Endothelial cell of umbilical vein (primary cell): ENCODE data around the gene PPEF1. TPM values are rescaled to one million over a fixed set of nuclear protein-coding genes. Genes with fewer than 3 reads are reported as not detected.

Source experiments
- BruUV-seq: library from RNA; stranded (reverse); fragments of 400-500 nt; replicated peaks from 2 replicates; lab custom pipeline; 2021; lab: Mats Ljungman, UMichigan
- CTCF ChIA-PET: fragments of 300-600, 350-600 bp; sonication (Branson Sonifier 250); formaldehyde crosslinking; loops from one replicate; lab custom pipeline; 2021; ENCODE audit warnings: antibody characterized with exemption, inconsistent platforms; lab: Charles Lee
- POLR2A ChIA-PET: fragments of 300-600, 350-600 bp; sonication (Branson Sonifier 250); formaldehyde crosslinking; loops from one replicate; lab custom pipeline; 2021; ENCODE audit warnings: antibody characterized with exemption, inconsistent platforms; lab: Charles Lee
- DNase-seq: peaks from one replicate; pipeline ENCODE4 v3.0.0-alpha.2; 2011; ENCODE audit warnings: low read depth, low spot score
- FAIRE-seq: peaks from 2 replicates; lab custom pipeline; 2011; peaks lifted over from hg19 to GRCh38; lab: Jason Lieb, UNC
- H2AFZ ChIP-seq: 2 replicates; pipeline ENCODE4 v1.6.0; 2012; ENCODE audit warnings: low read depth, low read length, control low read depth, inconsistent platforms
- H3K27ac ChIP-seq: 2 replicates; pipeline ENCODE4 v1.5.1; 2011; ENCODE audit warnings: low read depth, mild to moderate bottlenecking, control low read depth, low read length, moderate library complexity; ENCODE audit not compliant: insufficient read depth
- H3K27me3 ChIP-seq, 2 experiments: 2 replicates each; pipeline versions ENCODE4 v1.6.0 to v1.6.1; 2011; ENCODE audit warnings: low read length in 2 of 2, mixed read lengths in 1 of 2; ENCODE audit not compliant: control insufficient read depth in 2 of 2, insufficient read depth in 2 of 2
- H3K36me3 ChIP-seq, 2 experiments: 2 replicates in 1 of 2; 3 replicates in 1 of 2; pipeline ENCODE4 v1.5.1; 2011; ENCODE audit warnings: low read length in 2 of 2, mild to moderate bottlenecking in 1 of 2, moderate library complexity in 1 of 2; ENCODE audit not compliant: control insufficient read depth in 2 of 2, insufficient read depth in 2 of 2; ENCODE audit errors: extremely low read depth in 1 of 2
- H3K4me1 ChIP-seq: 3 replicates; pipeline ENCODE4 v1.5.1; 2011; ENCODE audit warnings: mild to moderate bottlenecking, low read length; ENCODE audit not compliant: control insufficient read depth, insufficient read depth; ENCODE audit errors: extremely low read depth
- H3K4me2 ChIP-seq: 2 replicates; pipeline ENCODE4 v1.6.1; 2011; ENCODE audit warnings: low read length, control low read depth, mixed read lengths; ENCODE audit not compliant: insufficient read depth
- H3K4me3 ChIP-seq, 3 experiments: fragments of 200-600 bp in 1 of 3; sonication (generic), shearing (Covaris generic) in 1 of 3; replicated peaks in 1 of 3; 2 replicates each; pipeline ENCODE4 v1.5.1; 2011 to 2016; ENCODE audit warnings: control low read depth in 3 of 3, low read length in 3 of 3, mild to moderate bottlenecking in 2 of 3, inconsistent platforms in 1 of 3, low read depth in 1 of 3, moderate library complexity in 1 of 3; ENCODE audit not compliant: insufficient read depth in 1 of 3
- H3K79me2 ChIP-seq: 2 replicates; pipeline ENCODE4 v1.6.0; 2012; ENCODE audit warnings: low read length, inconsistent platforms; ENCODE audit not compliant: control insufficient read depth, insufficient read depth
- H3K9ac ChIP-seq: replicated peaks from 2 replicates; pipeline ENCODE3; 2011; ENCODE audit warnings: low read length, control low read depth; ENCODE audit not compliant: insufficient read depth; ENCODE audit errors: extremely low read depth
- H3K9me1 ChIP-seq: replicated peaks from 3 replicates; pipeline ENCODE4 v1.6.0; 2011; ENCODE audit warnings: mild to moderate bottlenecking, low read length; ENCODE audit not compliant: control insufficient read depth, insufficient read depth; ENCODE audit errors: extremely low read depth
- H3K9me3 ChIP-seq: replicated peaks from 2 replicates; pipeline ENCODE4 v1.5.1; 2012; ENCODE audit warnings: low read length, inconsistent platforms; ENCODE audit not compliant: control insufficient read depth, insufficient read depth
- H4K20me1 ChIP-seq: replicated peaks from 2 replicates; pipeline ENCODE3; 2011; ENCODE audit warnings: mild to moderate bottlenecking, low read length; ENCODE audit not compliant: control insufficient read depth, insufficient read depth; ENCODE audit errors: extremely low read depth
- EZH2 ChIP-seq: IDR thresholded peaks from 2 replicates; pipeline ENCODE4 v1.6.1; 2012; ENCODE audit warnings: borderline replicate concordance, low read depth, mild to moderate bottlenecking, moderate library complexity, low read length, inconsistent platforms; ENCODE audit not compliant: severe bottlenecking
- FOS ChIP-seq: IDR thresholded peaks from 2 replicates; pipeline ENCODE4 v1.6.1; 2011; ENCODE audit warnings: mild to moderate bottlenecking, low read length, moderate library complexity, borderline replicate concordance; ENCODE audit not compliant: insufficient read depth
- GATA2 ChIP-seq: IDR thresholded peaks from 2 replicates; pipeline ENCODE4 v1.7.0; 2011; ENCODE audit warnings: low read depth, mild to moderate bottlenecking, moderate library complexity, mixed read lengths, low read length; ENCODE audit not compliant: insufficient read length, insufficient read depth
- JUN ChIP-seq: IDR thresholded peaks from 2 replicates; pipeline ENCODE4 v1.6.1; 2011; ENCODE audit warnings: borderline replicate concordance, low read depth; ENCODE audit not compliant: insufficient read length, insufficient read depth
- MAX ChIP-seq: IDR thresholded peaks from 2 replicates; pipeline ENCODE4 v1.6.1; 2011; ENCODE audit not compliant: insufficient read depth, insufficient read length
- MYC ChIP-seq: IDR thresholded peaks from one replicate; pipeline ENCODE4 v1.6.1; 2011; ENCODE audit warnings: mild to moderate bottlenecking, low read depth, low read length
- POLR2A ChIP-seq: IDR thresholded peaks from 2 replicates; pipeline ENCODE4 v1.6.1; 2012; ENCODE audit warnings: low read depth, mild to moderate bottlenecking, control low read depth, low read length
- POLR2AphosphoS5 ChIP-seq: IDR thresholded peaks from 2 replicates; pipeline ENCODE4 v1.6.1; 2012; ENCODE audit warnings: low read depth, mild to moderate bottlenecking, control low read depth, low read length, moderate library complexity; ENCODE audit not compliant: insufficient read depth
- dilution Hi-C: fragments of 300-500 bp; cut with MboI; formaldehyde crosslinking; loops from one replicate; pipeline ENCODE4 v1.15.0; 2019; ENCODE audit warnings: low sequenced_read_pairs; ENCODE audit not compliant: extremely low pct_ligation_motif_present
- intact Hi-C: fragments of 100-400 bp; cut with micrococcal nuclease; formaldehyde crosslinking; loops from one replicate; pipeline ENCODE4 v1.10.0; 2022
- polyA plus RNA-seq, 4 experiments: library from polyadenylated mRNA; depleted of rRNA in 3 of 4; stranded (reverse) in 3 of 4; unstranded in 1 of 4; fragments of >200 nt; gene quantifications; 2 replicates each; pipeline versions ENCODE4 v1.2.1 to v1.2.3, GENCODE V29; 2011 to 2012; ENCODE audit warnings: missing spikeins in 1 of 4
- total RNA-seq: library from RNA; stranded (reverse); gene quantifications from 2 replicates; pipeline ENCODE4 v1.2.3, GENCODE V29; 2021
- TF ChIP-seq, protein P1 (sequence below), 2 donors: IDR thresholded peaks; 1 replicate in 1 of 2; 2 replicates in 1 of 2; pipeline ENCODE4 v1.5.1; 2011; ENCODE audit warnings: low read length in 2 of 2, mild to moderate bottlenecking in 2 of 2, moderate library complexity in 2 of 2, control low read depth in 1 of 2, inconsistent platforms in 1 of 2, low read depth in 1 of 2; ENCODE audit not compliant: insufficient read depth in 1 of 2; ENCODE audit errors: extremely low read depth in 1 of 2

The PPEF1 gene
- total and polyA plus RNA-seq, 2 donors (not counting 3 experiments of a cell fraction or from before 2014, with no cell fraction given) = not detected

- no peak for FAIRE-seq
- no peaks in the 10 kb centered on the region for H3K79me2 ChIP-seq
- H3K9ac ChIP-seq = no peak overlapping the region
- H4K20me1 ChIP-seq = no peaks in the 10 kb centered on the region
- H3K27me3 ChIP-seq = peaks cover 1 to 2% of the 10 kb centered on the region in 2 experiments
- no peaks in the 10 kb centered on the region for H3K36me3 ChIP-seq
- H3K9me1 ChIP-seq = no peaks in the 10 kb centered on the region
- no peak for TF ChIP-seq FOS
- TF ChIP-seq JUN = no peak
- TF ChIP-seq MYC = no peak
- no peak for TF ChIP-seq EZH2
- no peak for TF ChIP-seq GATA2
- TF ChIP-seq MAX = no peak
- no peak for TF ChIP-seq POLR2A
- no peak for TF ChIP-seq POLR2AphosphoS5
- TF ChIP-seq, protein P1, sequence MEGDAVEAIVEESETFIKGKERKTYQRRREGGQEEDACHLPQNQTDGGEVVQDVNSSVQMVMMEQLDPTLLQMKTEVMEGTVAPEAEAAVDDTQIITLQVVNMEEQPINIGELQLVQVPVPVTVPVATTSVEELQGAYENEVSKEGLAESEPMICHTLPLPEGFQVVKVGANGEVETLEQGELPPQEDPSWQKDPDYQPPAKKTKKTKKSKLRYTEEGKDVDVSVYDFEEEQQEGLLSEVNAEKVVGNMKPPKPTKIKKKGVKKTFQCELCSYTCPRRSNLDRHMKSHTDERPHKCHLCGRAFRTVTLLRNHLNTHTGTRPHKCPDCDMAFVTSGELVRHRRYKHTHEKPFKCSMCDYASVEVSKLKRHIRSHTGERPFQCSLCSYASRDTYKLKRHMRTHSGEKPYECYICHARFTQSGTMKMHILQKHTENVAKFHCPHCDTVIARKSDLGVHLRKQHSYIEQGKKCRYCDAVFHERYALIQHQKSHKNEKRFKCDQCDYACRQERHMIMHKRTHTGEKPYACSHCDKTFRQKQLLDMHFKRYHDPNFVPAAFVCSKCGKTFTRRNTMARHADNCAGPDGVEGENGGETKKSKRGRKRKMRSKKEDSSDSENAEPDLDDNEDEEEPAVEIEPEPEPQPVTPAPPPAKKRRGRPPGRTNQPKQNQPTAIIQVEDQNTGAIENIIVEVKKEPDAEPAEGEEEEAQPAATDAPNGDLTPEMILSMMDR (IDR thresholded peaks at IDR 0.05; ENCODE audit: extremely low read depth in 1 of 2, insufficient read depth in 1 of 2, low read depth in 1 of 2, low read length in 2 of 2) = no peak
- no peak overlapping the region for H3K4me3 ChIP-seq
- dilution Hi-C loops = no loop called here
- no peak overlapping the region for H2AFZ ChIP-seq
- POLR2A ChIA-PET = no interaction called here
- CTCF ChIA-PET = interaction anchor here (3.0 kb wide), 1 partner anchor 11 kb away, joined by 13 read pairs; no protein-coding TSS in a partner anchor
- no peaks in the 10 kb centered on the region for H3K4me1 ChIP-seq
- no peaks in the 10 kb centered on the region for H3K9me3 ChIP-seq
- BruUV-seq = no TSS peak
- no peak overlapping the region for H3K4me2 ChIP-seq
- DNase-seq = no peak
- intact Hi-C loops = no loop called here
- H3K27ac ChIP-seq = no peak overlapping the region
Observed at GRCh38 chrX:18687856-18688495, 19.5 kb upstream of the PPEF1 start.
